Calu3 (cell line): ENCODE results near the gene OAS1. TPM values are rescaled to one million over a fixed set of nuclear protein-coding genes. Genes with fewer than 3 reads are reported as not detected.
A peak's percentile ranks its signal among the peaks of the same experiment; 100 is the strongest.

Source experiments
- BruUV-seq: library from RNA; stranded (reverse); fragments of 400-500 nt; replicated peaks from 2 replicates; lab custom pipeline; 2021; lab: Mats Ljungman, UMichigan
- CTCF ChIA-PET: fragments of 300-600 bp; sonication (Branson Sonifier 250); formaldehyde crosslinking; loops from one replicate; lab custom pipeline; 2022; ENCODE audit warnings: antibody characterized with exemption; lab: Charles Lee
- DNase-seq: peaks from one replicate; pipeline ENCODE4 v3.0.0; 2022
- H3K27ac Mint-ChIP-seq: one replicate; pipeline ENCODE4 v1.8.0; 2022; ENCODE audit warnings: mixed read lengths; ENCODE audit not compliant: unreplicated experiment
- H3K27me3 Mint-ChIP-seq: one replicate; pipeline ENCODE4 v1.8.0; 2022; ENCODE audit warnings: mixed read lengths; ENCODE audit not compliant: unreplicated experiment
- H3K36me3 Mint-ChIP-seq: one replicate; pipeline ENCODE4 v1.8.0; 2022; ENCODE audit warnings: mild to moderate bottlenecking, moderate library complexity, mixed read lengths; ENCODE audit not compliant: insufficient read depth, unreplicated experiment
- H3K4me1 Mint-ChIP-seq: one replicate; pipeline ENCODE4 v1.8.0; 2022; ENCODE audit warnings: mild to moderate bottlenecking, low read depth, mixed read lengths; ENCODE audit not compliant: unreplicated experiment
- H3K4me3 Mint-ChIP-seq: one replicate; pipeline ENCODE4 v1.8.0; 2022; ENCODE audit warnings: mild to moderate bottlenecking, low read depth, moderate library complexity, mixed read lengths; ENCODE audit not compliant: unreplicated experiment
- H3K9me3 Mint-ChIP-seq: one replicate; pipeline ENCODE4 v1.8.0; 2022; ENCODE audit warnings: low read depth, mixed read lengths; ENCODE audit not compliant: unreplicated experiment
- CTCF ChIP-seq: fragments of 200-600 bp; IDR thresholded peaks from one replicate; pipeline ENCODE4 v1.8.0; 2022; ENCODE audit warnings: antibody characterized with exemption; ENCODE audit not compliant: unreplicated experiment
- intact Hi-C: fragments of 100-400 bp; cut with micrococcal nuclease; formaldehyde crosslinking; loops from one replicate; pipeline ENCODE4 v1.10.0; 2022; ENCODE audit not compliant: unreplicated experiment
- total RNA-seq: library from RNA; stranded (reverse); gene quantifications from 2 replicates; pipeline ENCODE4 v1.2.3, GENCODE V29; 2022

OAS1 gene
- total RNA-seq, 1 experiment from 2014 or later, result 170 TPM

- Mint-ChIP-seq H3K27me3 (no peaks in the 10 kb centered on the region), H3K9me3 (peaks cover 3% of the 10 kb centered on the region), H3K4me1 (peaks cover 32% of the 10 kb centered on the region), H3K4me3 (no peak overlapping the region), H3K36me3 (peaks cover 7% of the 10 kb centered on the region), H3K27ac (no peak overlapping the region)
- intact Hi-C loops, result no loop called here
- BruUV-seq, result no TSS peak
- TF ChIP-seq CTCF, result no peak
- no peak for DNase-seq
- CTCF ChIA-PET, result no interaction called here
These were observed 23.6 kb downstream of the OAS1 start for GRCh38 chr12:112930350-112930749.

GRCh38 chr12:112932485-112933128 lies 25.8 kb downstream of the OAS1 start:
- H3K9me3 Mint-ChIP-seq, result peaks cover 3% of the 10 kb centered on the region
- peaks cover 6% of the 10 kb centered on the region for H3K36me3 Mint-ChIP-seq
- TSS peak; percentile 29 for BruUV-seq
- CTCF ChIA-PET, result interaction anchor here (1.3 kb wide), 1 partner anchor 16 kb away, joined by 7 read pairs; no protein-coding TSS in a partner anchor
- H3K4me3 Mint-ChIP-seq, result no peak overlapping the region
- no peak overlapping the region for H3K27ac Mint-ChIP-seq
- H3K27me3 Mint-ChIP-seq, result no peaks in the 10 kb centered on the region
- intact Hi-C loops, result no loop called here
- no peak for DNase-seq
- no peak for TF ChIP-seq CTCF
- peaks cover 28% of the 10 kb centered on the region for H3K4me1 Mint-ChIP-seq

GRCh38 chr12:112933129-112933505 lies 26.4 kb downstream of the OAS1 start:
- BruUV-seq, result no TSS peak
- intact Hi-C loops, result no loop called here

GRCh38 chr12:112936264-112936663 lies 29.5 kb downstream of the OAS1 start:
- no peaks in the 10 kb centered on the region for H3K27me3 Mint-ChIP-seq
- CTCF ChIA-PET, result no interaction called here
- H3K27ac Mint-ChIP-seq, result no peak overlapping the region
- BruUV-seq, result no TSS peak
- peaks cover 46% of the 10 kb centered on the region for H3K4me1 Mint-ChIP-seq
- H3K4me3 Mint-ChIP-seq, result no peak overlapping the region
- H3K9me3 Mint-ChIP-seq, result no peaks in the 10 kb centered on the region
- DNase-seq, result no peak
- H3K36me3 Mint-ChIP-seq, result peaks cover 21% of the 10 kb centered on the region
- no peak for TF ChIP-seq CTCF
- intact Hi-C loops, result loop anchor here (5.0 kb wide), 1 partner anchor 34 kb away; no protein-coding TSS in a partner anchor

More at GRCh38 chr12:112933129-112933505, 26.4 kb downstream of the OAS1 start:
- Mint-ChIP-seq H3K27ac (no peak overlapping the region), H3K36me3 (peaks cover 10% of the 10 kb centered on the region), H3K27me3 (no peaks in the 10 kb centered on the region), H3K4me3 (no peak overlapping the region), H3K9me3 (peaks cover 3% of the 10 kb centered on the region), H3K4me1 (peaks cover 31% of the 10 kb centered on the region)
- CTCF ChIA-PET, result interaction anchor here (1.3 kb wide), 1 partner anchor 16 kb away, joined by 7 read pairs; no protein-coding TSS in a partner anchor
- TF ChIP-seq CTCF, result no peak
- no peak for DNase-seq
